Anterior cingulate cortex (tissue), 58 donors: ENCODE results near the gene KDM5B.
A peak's percentile ranks its signal among the peaks of the same experiment; 100 is the strongest.

Experiments used
- DNase-seq, 58 donors: peaks; one replicate each; lab custom pipeline; 2025; lab: John Stamatoyannopoulos, UW

Gene KDM5B

GRCh38 chr1:202689493-202690342 is 118.5 kb downstream of the KDM5B start:
- DNase-seq, result no peak

DNA sequence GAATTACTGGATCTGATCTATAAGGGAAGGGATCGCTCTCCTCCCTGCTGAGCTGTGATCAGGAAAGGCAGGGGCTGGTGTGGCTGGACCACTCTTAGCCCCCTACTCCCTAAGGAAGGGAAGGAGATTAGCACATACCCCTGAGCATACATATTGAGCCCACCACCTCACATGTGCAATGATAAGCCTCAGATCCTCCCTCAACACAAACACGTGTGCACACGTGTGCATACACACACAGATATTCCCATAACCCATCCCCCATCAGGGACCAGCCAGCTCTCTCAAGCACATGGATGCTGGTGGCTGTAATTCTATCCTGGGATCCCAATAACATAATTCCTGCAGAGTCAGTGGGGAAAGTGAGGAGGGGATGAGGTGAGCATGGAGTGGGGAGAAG is 119.1 kb downstream of the KDM5B start:
- no peak for DNase-seq

DNA sequence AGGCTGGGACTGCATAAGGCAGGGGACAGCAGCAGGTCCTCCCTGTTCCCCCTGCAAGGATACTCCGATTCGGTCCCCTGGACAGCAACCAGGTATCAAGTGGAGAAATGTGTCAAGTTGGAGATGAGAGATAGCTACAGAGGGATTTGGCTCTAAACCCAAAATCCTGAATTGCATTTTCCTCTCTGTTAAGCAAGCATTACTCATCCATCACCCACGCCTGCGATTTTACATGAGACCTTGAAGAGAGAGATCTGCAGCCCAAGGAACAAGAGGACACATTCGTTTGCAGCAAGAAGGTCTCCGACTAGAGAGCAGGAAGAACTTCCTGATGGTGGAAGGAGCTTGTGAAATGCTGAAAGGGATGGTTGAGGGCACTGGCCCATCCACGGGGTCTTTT is 119.8 kb downstream of the KDM5B start:
- DNase-seq, result peak in 17 of 58 donors; percentile 6 to 63 (median 20)

DNA sequence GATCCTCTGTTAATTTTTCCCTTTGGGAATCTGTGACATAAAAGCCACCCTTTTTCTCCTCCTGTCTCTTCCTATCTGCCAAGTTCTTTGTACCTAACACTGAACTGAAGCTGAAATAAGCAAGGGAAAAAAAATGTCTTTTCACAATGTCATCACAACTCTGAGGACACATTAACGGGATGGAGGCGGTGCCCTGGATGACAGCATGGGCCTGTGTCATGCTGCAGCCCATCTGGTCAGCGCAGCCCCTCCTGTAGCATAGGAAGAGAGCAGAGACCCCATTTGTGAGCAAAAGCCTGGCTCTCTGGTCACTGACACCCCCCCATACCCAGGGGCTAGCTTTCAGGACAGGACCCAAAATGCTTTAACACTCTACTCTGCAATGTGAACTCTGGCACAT is 120.4 kb downstream of the KDM5B start:
- DNase-seq, result no peak

GRCh38 chr1:202687370-202687769 is 120.9 kb downstream of the KDM5B start:
- no peak for DNase-seq

- no peak for DNase-seq
Observed at GRCh38 chr1:202685641-202686040, 122.6 kb downstream of the KDM5B start.

GRCh38 chr1:202684716-202685115 is 123.5 kb downstream of the KDM5B start:
- no peak for DNase-seq

- no peak for DNase-seq
Observed at GRCh38 chr1:202683029-202683428, 125.2 kb downstream of the KDM5B start.

- no peak for DNase-seq
Observed at GRCh38 chr1:202682477-202682876, 125.7 kb downstream of the KDM5B start.

GRCh38 chr1:202681736-202682420 is 126.3 kb downstream of the KDM5B start:
- DNase-seq, result no peak

GRCh38 chr1:202680586-202681352 is 127.5 kb downstream of the KDM5B start:
- no peak for DNase-seq

GRCh38 chr1:202679406-202680177 is 128.6 kb downstream of the KDM5B start:
- DNase-seq, result no peak

- no peak for DNase-seq
Observed at GRCh38 chr1:202677433-202677832, 130.8 kb downstream of the KDM5B start.
